IMR-90 (cell line): ENCODE data around the gene ALG1. TPM values are rescaled to one million over a fixed set of nuclear protein-coding genes. Genes with fewer than 3 reads are reported as not detected.

ENCODE experiments used
- ATAC-seq: fragments of 200-7000 bp; cut with Tn5 transposase; 2 replicates; pipeline ENCODE4 v1.9.1; 2020; ENCODE audit warnings: low read depth, mild to moderate bottlenecking, moderate library complexity
- BruUV-seq: library from RNA; stranded (reverse); fragments of 400-500 nt; replicated peaks from 2 replicates; lab custom pipeline; 2021; lab: Mats Ljungman, UMichigan
- CTCF ChIA-PET: fragments of 300-600 bp; formaldehyde crosslinking; extraction: SDS; loops from one replicate; lab custom pipeline; 2021; ENCODE audit warnings: antibody characterized with exemption; lab: Yijun Ruan, JAX
- POLR2A ChIA-PET: fragments of 300-600 bp; sonication (Branson Sonifier 250); formaldehyde crosslinking; loops from one replicate; lab custom pipeline; 2022; ENCODE audit warnings: antibody characterized with exemption; ENCODE audit not compliant: unreplicated experiment; lab: Charles Lee
- DNase-seq: peaks from one replicate; pipeline ENCODE4 v3.0.0; 2013
- H2AFZ ChIP-seq: replicated peaks from 2 replicates; pipeline ENCODE3; 2013; ENCODE audit warnings: low read length, mild to moderate bottlenecking; ENCODE audit not compliant: poor library complexity
- H2AK5ac ChIP-seq: 2 replicates; pipeline ENCODE4 v1.6.1; 2013; ENCODE audit warnings: low read depth, low read length, inconsistent platforms
- H2AK9ac ChIP-seq: replicated peaks from 2 replicates; pipeline ENCODE3; 2013; ENCODE audit warnings: mild to moderate bottlenecking, low read depth, low read length, moderate library complexity; ENCODE audit not compliant: poor library complexity
- H2BK120ac ChIP-seq: 2 replicates; pipeline ENCODE4 v1.6.1; 2013; ENCODE audit warnings: low read depth, low read length, inconsistent platforms
- H2BK15ac ChIP-seq: 3 replicates; pipeline ENCODE4 v1.6.1; 2013; ENCODE audit warnings: low read depth, low read length, inconsistent platforms
- H2BK20ac ChIP-seq: 2 replicates; pipeline ENCODE4 v1.6.1; 2013; ENCODE audit warnings: low read depth, mild to moderate bottlenecking, inconsistent platforms, low read length, moderate library complexity
- H2BK5ac ChIP-seq: 2 replicates; pipeline ENCODE4 v1.6.1; 2013; ENCODE audit warnings: mild to moderate bottlenecking, low read depth, low read length, inconsistent platforms; ENCODE audit not compliant: poor library complexity, severe bottlenecking
- H3K14ac ChIP-seq: replicated peaks from 2 replicates; pipeline ENCODE4 v1.6.1; 2013; ENCODE audit warnings: low read depth, low read length, inconsistent platforms
- H3K18ac ChIP-seq: 2 replicates; pipeline ENCODE4 v1.6.1; 2013; ENCODE audit warnings: low read depth, low read length, control low read depth
- H3K23ac ChIP-seq: 2 replicates; pipeline ENCODE4 v1.6.1; 2013; ENCODE audit warnings: low read depth, low read length, inconsistent platforms
- H3K27ac ChIP-seq: 2 replicates; pipeline ENCODE4 v1.5.1; 2013; ENCODE audit warnings: mild to moderate bottlenecking, control low read depth, low read length; ENCODE audit not compliant: insufficient read depth
- H3K27me3 ChIP-seq: 2 replicates; pipeline ENCODE4 v1.6.1; 2013; ENCODE audit warnings: low read length; ENCODE audit not compliant: control insufficient read depth, insufficient read depth
- H3K36me3 ChIP-seq: 2 replicates; pipeline ENCODE4 v1.6.1; 2013; ENCODE audit warnings: low read length, mixed read lengths; ENCODE audit not compliant: control insufficient read depth, insufficient read depth
- H3K4ac ChIP-seq: 2 replicates; pipeline ENCODE4 v1.6.1; 2013; ENCODE audit warnings: low read depth, low read length, inconsistent platforms
- H3K4me1 ChIP-seq: 2 replicates; pipeline ENCODE4 v1.6.1; 2013; ENCODE audit warnings: low read length, mixed read lengths; ENCODE audit not compliant: control insufficient read depth, insufficient read depth
- H3K4me2 ChIP-seq: 2 replicates; pipeline ENCODE4 v1.6.1; 2013; ENCODE audit warnings: low read depth, mild to moderate bottlenecking, control low read depth, low read length, moderate library complexity
- H3K4me3 ChIP-seq: 2 replicates; pipeline ENCODE4 v1.5.1; 2013; ENCODE audit warnings: low read depth, mild to moderate bottlenecking, control low read depth, low read length, moderate library complexity; ENCODE audit not compliant: insufficient read depth
- H3K56ac ChIP-seq: 2 replicates; pipeline ENCODE4 v1.6.1; 2013; ENCODE audit warnings: low read length, inconsistent platforms; ENCODE audit not compliant: insufficient read depth; ENCODE audit errors: extremely low read depth
- H3K79me1 ChIP-seq, 2 experiments: 2 replicates each; pipeline ENCODE4 v1.6.1; 2013; ENCODE audit warnings: low read length in 2 of 2, inconsistent platforms in 1 of 2, low read depth in 1 of 2
- H3K9ac ChIP-seq: 2 replicates; pipeline ENCODE4 v1.6.1; 2013; ENCODE audit warnings: low read depth, low read length, control low read depth
- H3K9me1 ChIP-seq: 2 replicates; pipeline ENCODE4 v1.6.1; 2013; ENCODE audit warnings: low read length, inconsistent platforms; ENCODE audit not compliant: insufficient read depth
- H3K9me3 ChIP-seq: 2 replicates; pipeline ENCODE4 v1.6.1; 2013; ENCODE audit warnings: low read length; ENCODE audit not compliant: control insufficient read depth, insufficient read depth
- H4K20me1 ChIP-seq: 2 replicates; pipeline ENCODE4 v1.6.1; 2013; ENCODE audit warnings: low read length, inconsistent platforms; ENCODE audit not compliant: insufficient read depth
- H4K5ac ChIP-seq: 2 replicates; pipeline ENCODE4 v1.6.1; 2013; ENCODE audit warnings: mild to moderate bottlenecking, low read depth, low read length, control low read depth
- H4K8ac ChIP-seq, 2 experiments: 2 replicates each; pipeline ENCODE4 v1.6.1; 2013; ENCODE audit warnings: low read depth in 2 of 2, low read length in 2 of 2, control low read depth in 1 of 2, inconsistent platforms in 1 of 2
- H4K91ac ChIP-seq: 2 replicates; pipeline ENCODE4 v1.6.1; 2013; ENCODE audit warnings: low read depth, low read length, inconsistent platforms; ENCODE audit not compliant: insufficient read depth
- BHLHE40 ChIP-seq: fragments of 150-350 bp; IDR thresholded peaks from 2 replicates; pipeline ENCODE4 v1.6.1; 2016; ENCODE audit warnings: mild to moderate bottlenecking, low read depth, low read length
- CEBPB ChIP-seq: IDR thresholded peaks from 2 replicates; pipeline ENCODE4 v1.6.1; 2012; ENCODE audit warnings: low read depth, low read length, improper control_type of control experiment
- CHD1 ChIP-seq: IDR thresholded peaks from 2 replicates; pipeline ENCODE4 v1.6.1; 2012; ENCODE audit warnings: low read depth, low read length, improper control_type of control experiment
- FOS ChIP-seq: fragments of 150-350 bp; IDR thresholded peaks from 2 replicates; pipeline ENCODE4 v1.6.1; 2016; ENCODE audit warnings: low read depth, low read length
- MAFK ChIP-seq: IDR thresholded peaks from 2 replicates; pipeline ENCODE4 v1.6.1; 2012; ENCODE audit warnings: low read depth, low read length, improper control_type of control experiment
- MAZ ChIP-seq: IDR thresholded peaks from 2 replicates; pipeline ENCODE4 v1.6.1; 2012; ENCODE audit warnings: low read depth, mild to moderate bottlenecking, low read length, improper control_type of control experiment, moderate library complexity, borderline replicate concordance
- MXI1 ChIP-seq: IDR thresholded peaks from 2 replicates; pipeline ENCODE4 v1.6.1; 2012; ENCODE audit warnings: low read depth, mild to moderate bottlenecking, low read length, moderate library complexity, borderline replicate concordance
- NFE2L2 ChIP-seq: fragments of 150-350 bp; IDR thresholded peaks from 2 replicates; pipeline ENCODE4 v1.6.1; 2016; ENCODE audit warnings: low read depth, mild to moderate bottlenecking, low read length
- POLR2A ChIP-seq: IDR thresholded peaks from 2 replicates; pipeline ENCODE4 v1.6.1; 2012; ENCODE audit warnings: mild to moderate bottlenecking, low read depth, low read length
- RAD21 ChIP-seq: IDR thresholded peaks from 2 replicates; pipeline ENCODE4 v1.6.1; 2012; ENCODE audit warnings: low read length, improper control_type of control experiment
- RCOR1 ChIP-seq: IDR thresholded peaks from 2 replicates; pipeline ENCODE4 v1.6.1; 2012; ENCODE audit warnings: mild to moderate bottlenecking, low read length, improper control_type of control experiment; ENCODE audit not compliant: insufficient replicate concordance
- RFX5 ChIP-seq: IDR thresholded peaks from 2 replicates; pipeline ENCODE4 v1.8.0; 2012; ENCODE audit warnings: low read depth, mild to moderate bottlenecking, low read length, moderate library complexity
- SMC3 ChIP-seq: fragments of 150-350 bp; IDR thresholded peaks from 2 replicates; pipeline ENCODE4 v1.6.1; 2016; ENCODE audit warnings: low read depth, mild to moderate bottlenecking, antibody characterized with exemption, low read length, moderate library complexity
- WGBS, 2 experiments: methylation state at CpG; one replicate each; pipeline versions ENCODE4 v1.1.5 to v1.1.7; 2013; ENCODE audit warnings: missing lambda C conversion rate in 2 of 2; ENCODE audit not compliant: insufficient read length in 1 of 2; ENCODE audit errors: extremely low coverage in 2 of 2; 5-methylcytosine and 5-hydroxymethylcytosine counted together
- dilution Hi-C: fragments of 300-500 bp; cut with HindIII; formaldehyde crosslinking; loops from one replicate; pipeline ENCODE4 v1.14.3; 2018; ENCODE audit warnings: low sequenced_read_pairs; ENCODE audit not compliant: unreplicated experiment
- in situ Hi-C: fragments of 300-500 bp; cut with MboI; formaldehyde crosslinking; loops from 3 replicates; pipeline ENCODE4 v1.14.3; 2019; ENCODE audit warnings: low sequenced_read_pairs, inconsistent platforms, mixed read lengths
- intact Hi-C: fragments of 100-400 bp; cut with micrococcal nuclease; formaldehyde crosslinking; loops from 2 replicates; pipeline ENCODE4 v1.10.0; 2022
- polyA plus RNA-seq, 3 experiments: library from polyadenylated mRNA; depleted of rRNA; stranded (reverse); fragments of >200 nt; gene quantifications; 2 replicates each; pipeline ENCODE4 v1.2.3, GENCODE V29; 2012; ENCODE audit warnings: low replicate concordance in 1 of 3
- total RNA-seq: library from RNA; depleted of rRNA; stranded (reverse); fragments of >200 nt; gene quantifications from 2 replicates; pipeline ENCODE4 v1.2.3, GENCODE V29; 2012
- TF ChIP-seq, protein P1 (sequence below): fragments of 150-350 bp; IDR thresholded peaks from 2 replicates; pipeline ENCODE4 v1.6.1; 2017; ENCODE audit warnings: mild to moderate bottlenecking, antibody characterized with exemption, low read length, low read depth
- TF ChIP-seq, protein P2 (sequence below): conservative IDR thresholded peaks from 2 replicates; pipeline ENCODE4 v1.5.1; 2012; ENCODE audit warnings: mild to moderate bottlenecking, low read depth, low read length, improper control_type of control experiment
- TF ChIP-seq, protein P3 (sequence below): fragments of 150-350 bp; IDR thresholded peaks from 2 replicates; pipeline ENCODE4 v1.6.1; 2016; ENCODE audit warnings: low read depth, mild to moderate bottlenecking, low read length, moderate library complexity, borderline replicate concordance

The ALG1 gene
- total and polyA plus RNA-seq, 2 of the 4 experiments (the other 2 are of a cell fraction) = 30.9 to 41.0 TPM

DNA sequence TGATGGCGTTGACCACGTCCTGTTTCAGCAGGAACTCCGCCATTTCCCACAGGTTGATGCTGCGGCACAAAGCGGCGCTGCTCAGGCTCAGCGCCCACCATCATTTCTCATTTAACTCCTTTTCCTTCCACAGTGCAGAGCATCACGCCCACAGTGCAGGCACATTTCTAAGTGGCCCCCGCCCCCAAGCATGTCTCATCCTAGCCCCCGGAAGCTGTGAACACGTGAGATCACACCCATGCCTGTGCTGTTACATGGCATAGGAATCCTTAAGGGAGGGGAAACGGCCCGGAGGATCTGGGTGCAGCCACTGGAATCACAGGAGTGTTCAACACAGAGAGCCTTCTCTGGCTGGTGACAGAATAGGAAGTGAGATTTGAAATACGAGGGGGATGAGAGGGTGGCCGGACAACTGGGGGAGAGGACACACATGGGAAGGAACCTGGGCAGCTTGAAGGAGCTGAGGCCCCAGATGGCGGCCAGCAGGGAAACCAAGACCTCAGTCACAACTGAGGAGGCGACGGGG, 42.6 kb upstream of the ALG1 start:
- no peaks in the 10 kb centered on the region for H4K20me1 ChIP-seq
- H2BK120ac ChIP-seq = no peak overlapping the region
- peaks cover 3 to 13% of the 10 kb centered on the region in 2 experiments; a peak in 2 of 4 replicates for H3K79me1 ChIP-seq
- BruUV-seq = no TSS peak
- H3K23ac ChIP-seq = no peak overlapping the region
- no peak overlapping the region for H4K5ac ChIP-seq
- no peak overlapping the region for H3K4me2 ChIP-seq
- no peak overlapping the region for H2AK5ac ChIP-seq
- dilution Hi-C loops (no loop called here), intact Hi-C loops (no loop called here), in situ Hi-C loops (no loop called here)
- no peak overlapping the region for H4K8ac ChIP-seq
- no peak overlapping the region for H3K4me3 ChIP-seq
- no peak overlapping the region for H3K14ac ChIP-seq
- peaks cover 5% of the 10 kb centered on the region; the same call in 1 of the 2 replicates for H3K9me1 ChIP-seq
- H2BK5ac ChIP-seq = no peak overlapping the region
- no peaks in the 10 kb centered on the region for H3K9me3 ChIP-seq
- peaks cover 3% of the 10 kb centered on the region; the same call in 1 of the 2 replicates for H3K4me1 ChIP-seq
- no peak overlapping the region for H3K4ac ChIP-seq
- no peak overlapping the region for H4K91ac ChIP-seq
- no peak overlapping the region for H2AK9ac ChIP-seq
- H3K18ac ChIP-seq = no peak overlapping the region
- no peak overlapping the region for H3K9ac ChIP-seq
- no peak overlapping the region for H2AFZ ChIP-seq
- H3K56ac ChIP-seq = no peak overlapping the region
- no peaks in the 10 kb centered on the region for H3K27me3 ChIP-seq
- no peak overlapping the region for H2BK15ac ChIP-seq
- ChIA-PET CTCF (no interaction called here), POLR2A (no interaction called here)
- TF ChIP-seq POLR2A (no peak), MAZ (no peak), RFX5 (no peak), MXI1 (no peak), CHD1 (no peak), MAFK (no peak), NFE2L2 (no peak), FOS (no peak), RAD21 (no peak), BHLHE40 (no peak), RCOR1 (no peak), SMC3 (no peak), CEBPB (no peak)
- TF ChIP-seq, protein P1, sequence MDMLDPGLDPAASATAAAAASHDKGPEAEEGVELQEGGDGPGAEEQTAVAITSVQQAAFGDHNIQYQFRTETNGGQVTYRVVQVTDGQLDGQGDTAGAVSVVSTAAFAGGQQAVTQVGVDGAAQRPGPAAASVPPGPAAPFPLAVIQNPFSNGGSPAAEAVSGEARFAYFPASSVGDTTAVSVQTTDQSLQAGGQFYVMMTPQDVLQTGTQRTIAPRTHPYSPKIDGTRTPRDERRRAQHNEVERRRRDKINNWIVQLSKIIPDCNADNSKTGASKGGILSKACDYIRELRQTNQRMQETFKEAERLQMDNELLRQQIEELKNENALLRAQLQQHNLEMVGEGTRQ = no peak
- TF ChIP-seq, protein P2, sequence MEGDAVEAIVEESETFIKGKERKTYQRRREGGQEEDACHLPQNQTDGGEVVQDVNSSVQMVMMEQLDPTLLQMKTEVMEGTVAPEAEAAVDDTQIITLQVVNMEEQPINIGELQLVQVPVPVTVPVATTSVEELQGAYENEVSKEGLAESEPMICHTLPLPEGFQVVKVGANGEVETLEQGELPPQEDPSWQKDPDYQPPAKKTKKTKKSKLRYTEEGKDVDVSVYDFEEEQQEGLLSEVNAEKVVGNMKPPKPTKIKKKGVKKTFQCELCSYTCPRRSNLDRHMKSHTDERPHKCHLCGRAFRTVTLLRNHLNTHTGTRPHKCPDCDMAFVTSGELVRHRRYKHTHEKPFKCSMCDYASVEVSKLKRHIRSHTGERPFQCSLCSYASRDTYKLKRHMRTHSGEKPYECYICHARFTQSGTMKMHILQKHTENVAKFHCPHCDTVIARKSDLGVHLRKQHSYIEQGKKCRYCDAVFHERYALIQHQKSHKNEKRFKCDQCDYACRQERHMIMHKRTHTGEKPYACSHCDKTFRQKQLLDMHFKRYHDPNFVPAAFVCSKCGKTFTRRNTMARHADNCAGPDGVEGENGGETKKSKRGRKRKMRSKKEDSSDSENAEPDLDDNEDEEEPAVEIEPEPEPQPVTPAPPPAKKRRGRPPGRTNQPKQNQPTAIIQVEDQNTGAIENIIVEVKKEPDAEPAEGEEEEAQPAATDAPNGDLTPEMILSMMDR = no peak
- TF ChIP-seq, protein P3, sequence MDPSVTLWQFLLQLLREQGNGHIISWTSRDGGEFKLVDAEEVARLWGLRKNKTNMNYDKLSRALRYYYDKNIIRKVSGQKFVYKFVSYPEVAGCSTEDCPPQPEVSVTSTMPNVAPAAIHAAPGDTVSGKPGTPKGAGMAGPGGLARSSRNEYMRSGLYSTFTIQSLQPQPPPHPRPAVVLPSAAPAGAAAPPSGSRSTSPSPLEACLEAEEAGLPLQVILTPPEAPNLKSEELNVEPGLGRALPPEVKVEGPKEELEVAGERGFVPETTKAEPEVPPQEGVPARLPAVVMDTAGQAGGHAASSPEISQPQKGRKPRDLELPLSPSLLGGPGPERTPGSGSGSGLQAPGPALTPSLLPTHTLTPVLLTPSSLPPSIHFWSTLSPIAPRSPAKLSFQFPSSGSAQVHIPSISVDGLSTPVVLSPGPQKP = no peak
- H3K36me3 ChIP-seq = 0 out of 2 replicates have a peak, but pooled peaks cover 1% of the 10 kb centered on the region
- DNase-seq = no peak
- H3K27ac ChIP-seq = no peak overlapping the region
- 100% methylated on average over 7 of the region's 18 CpGs; no CpG with 5 or more reads in 1 of the 2 experiments for WGBS, 2 experiments
- no peak overlapping the region for H2BK20ac ChIP-seq
- ATAC-seq = no peak
